ENCODE measurements around the gene INPP4A. TPM values are rescaled to one million over a fixed set of nuclear protein-coding genes. Genes with fewer than 3 reads are reported as not detected.
"Not testable (repeated sequence)": the region's sequence is repeated elsewhere in the genome, so short reads cannot be mapped to it uniquely, and the experiment has no call there.

INPP4A gene
- total and polyA plus RNA-seq, 3 experiments from 2014 or later: 41.0 to 61.4 (median 46.9) TPM

DNA sequence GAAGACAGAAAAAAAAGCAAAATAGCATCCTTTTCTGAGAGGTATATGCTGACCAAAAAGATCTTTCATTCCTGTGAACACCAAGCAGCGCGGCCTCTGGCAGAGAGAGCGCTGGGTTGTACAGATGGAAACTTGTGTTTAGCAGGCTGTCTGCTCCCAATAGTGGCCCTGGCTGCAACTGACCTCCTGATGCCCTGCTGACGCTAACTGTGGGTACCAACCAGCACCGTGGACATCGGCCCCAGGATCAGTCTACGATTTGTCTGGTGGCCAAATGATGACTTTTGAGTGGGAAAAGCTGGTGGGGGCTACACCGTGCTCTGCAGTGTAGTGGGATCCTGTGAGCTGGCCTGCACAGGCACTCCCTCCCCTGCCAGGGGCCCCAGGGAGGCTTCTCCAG is 147.9 kb downstream of the INPP4A start:
- Histone ChIP-seq H3K9me3 (ENCODE audit: low read length) (no peaks in the 10 kb centered on the region), H3K27me3 (ENCODE audit: insufficient read depth, low read length, poor library complexity, severe bottlenecking) (no peaks in the 10 kb centered on the region), H3K36me3 (ENCODE audit: insufficient read depth, low read length) (peaks cover 17% of the 10 kb centered on the region), H3K4me3 (ENCODE audit: low read length) (no peak overlapping the region), H3K4me1 (ENCODE audit: insufficient read depth, low read length) (no peaks in the 10 kb centered on the region), H3K27ac (ENCODE audit: low read depth, low read length) (no peak overlapping the region)
- ChIA-PET CTCF (interaction anchor here (1.2 kb wide), 1 partner anchor 9 kb away, joined by 6 read pairs; no protein-coding TSS in a partner anchor), POLR2A (no interaction called here)
- no peaks in the 10 kb centered on the region for H3K27me3 Mint-ChIP-seq
- H3K4me1 Mint-ChIP-seq: peaks cover 14 to 21% (median 16%) of the 10 kb centered on the region in 3 donors
- no peak overlapping the region for H3K27ac Mint-ChIP-seq
- no peak for DNase-seq
- H3K9me3 Mint-ChIP-seq: peaks cover 0 to 5% (median 2%) of the 10 kb centered on the region in 5 donors
- no peak overlapping the region for H3K4me3 Mint-ChIP-seq
- H3K36me3 Mint-ChIP-seq: peaks cover 15 to 82% (median 26%) of the 10 kb centered on the region in 3 donors

- H3K4me1 ChIP-seq (ENCODE audit: insufficient read depth, low read length); H3K27me3 Mint-ChIP-seq; H3K9me3 ChIP-seq (ENCODE audit: low read length); H3K4me3 Mint-ChIP-seq; DNase-seq; H3K9me3 Mint-ChIP-seq; CTCF ChIA-PET; H3K27ac ChIP-seq (ENCODE audit: low read depth, low read length); POLR2A ChIA-PET; H3K4me3 ChIP-seq (ENCODE audit: low read length); H3K27me3 ChIP-seq (ENCODE audit: insufficient read depth, low read length, poor library complexity, severe bottlenecking): not testable (repeated sequence)
- peaks cover 17 to 27% (median 18%) of the 10 kb centered on the region in 3 donors for H3K4me1 Mint-ChIP-seq
- H3K36me3 Mint-ChIP-seq: peaks cover 15 to 80% (median 24%) of the 10 kb centered on the region in 3 donors
- H3K36me3 ChIP-seq (ENCODE audit: insufficient read depth, low read length): peaks cover 17% of the 10 kb centered on the region
- peak overlapping the region in 2 of 8 donors; percentile 68 for H3K27ac Mint-ChIP-seq
Measured at GRCh38 chr2:98594665-98595064, 150.0 kb downstream of the INPP4A start.

- Histone ChIP-seq H3K36me3 (ENCODE audit: insufficient read depth, low read length) (peaks cover 17% of the 10 kb centered on the region), H3K27me3 (ENCODE audit: insufficient read depth, low read length, poor library complexity, severe bottlenecking) (no peaks in the 10 kb centered on the region), H3K27ac (ENCODE audit: low read depth, low read length) (no peak overlapping the region), H3K4me3 (ENCODE audit: low read length) (no peak overlapping the region), H3K9me3 (ENCODE audit: low read length) (no peaks in the 10 kb centered on the region), H3K4me1 (ENCODE audit: insufficient read depth, low read length) (no peaks in the 10 kb centered on the region)
- Mint-ChIP-seq H3K27ac (peak overlapping the region in 7 of 8 donors; percentile 5 to 83 (median 48)), H3K4me1 (peaks cover 14 to 22% (median 21%) of the 10 kb centered on the region in 3 donors), H3K27me3 (no peaks in the 10 kb centered on the region), H3K36me3 (peaks cover 4 to 75% (median 5%) of the 10 kb centered on the region in 3 donors), H3K4me3 (no peak overlapping the region), H3K9me3 (peaks cover 0 to 2% (median under 1%) of the 10 kb centered on the region in 5 donors)
- CTCF ChIA-PET: interaction anchor here (0.7 kb wide), 2 partner anchors 141 to 937 kb away, joined by 3 read pairs; no protein-coding TSS in a partner anchor
- no peak for DNase-seq
- POLR2A ChIA-PET: no interaction called here
Measured at GRCh38 chr2:98598781-98599428, 154.2 kb downstream of the INPP4A start.

DNA sequence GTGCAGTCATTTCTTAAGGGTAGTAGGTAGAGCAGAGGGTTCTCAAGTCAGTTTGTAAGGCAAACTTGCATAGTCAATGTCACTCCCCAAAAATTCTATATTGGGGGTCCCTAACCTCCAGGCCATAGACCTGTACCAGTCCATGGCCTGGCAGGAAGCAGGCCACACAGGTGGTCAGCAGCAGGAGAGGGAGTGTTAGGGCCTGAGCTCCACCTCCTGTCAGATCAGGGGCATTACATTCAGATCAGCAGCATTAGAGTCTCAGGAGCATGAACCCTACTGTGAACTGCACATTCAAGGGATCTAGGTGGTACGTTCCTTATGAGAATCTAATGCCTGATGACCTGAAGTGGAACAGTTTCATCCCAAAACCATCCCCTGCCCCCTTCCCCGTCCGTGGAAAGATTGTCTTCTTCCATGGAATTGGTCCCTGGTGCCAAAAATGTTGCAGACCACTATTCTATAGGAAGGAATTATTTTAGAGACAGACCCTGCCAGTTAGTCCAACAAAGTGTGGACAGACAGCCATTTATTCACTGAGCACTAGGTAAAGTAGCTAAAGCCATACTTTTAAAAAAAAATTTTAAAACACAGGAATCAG is 157.0 kb downstream of the INPP4A start:
- H3K4me1 Mint-ChIP-seq: peaks cover 30 to 41% (median 37%) of the 10 kb centered on the region in 3 donors
- Histone ChIP-seq H3K4me3 (ENCODE audit: low read length) (no peak overlapping the region), H3K9me3 (ENCODE audit: low read length) (no peaks in the 10 kb centered on the region), H3K36me3 (ENCODE audit: insufficient read depth, low read length) (peaks cover 17% of the 10 kb centered on the region), H3K27ac (ENCODE audit: low read depth, low read length) (no peak overlapping the region), H3K4me1 (ENCODE audit: insufficient read depth, low read length) (peaks cover 8% of the 10 kb centered on the region), H3K27me3 (ENCODE audit: insufficient read depth, low read length, poor library complexity, severe bottlenecking) (no peaks in the 10 kb centered on the region)
- DNase-seq: no peak
- H3K27me3 Mint-ChIP-seq: no peaks in the 10 kb centered on the region
- no peak overlapping the region for H3K4me3 Mint-ChIP-seq
- CTCF ChIA-PET: interaction anchor here (1.3 to 2.0 kb wide), 3 partner anchors 9 to 190 kb away, joined by 3 to 6 read pairs (median 4); no protein-coding TSS in a partner anchor
- POLR2A ChIA-PET: no interaction called here
- H3K36me3 Mint-ChIP-seq: peaks cover 0 to 70% (median 1%) of the 10 kb centered on the region in 3 donors
- no peaks in the 10 kb centered on the region for H3K9me3 Mint-ChIP-seq
- peak overlapping the region in 4 of 8 donors; percentile 29 to 78 (median 58) for H3K27ac Mint-ChIP-seq

DNA sequence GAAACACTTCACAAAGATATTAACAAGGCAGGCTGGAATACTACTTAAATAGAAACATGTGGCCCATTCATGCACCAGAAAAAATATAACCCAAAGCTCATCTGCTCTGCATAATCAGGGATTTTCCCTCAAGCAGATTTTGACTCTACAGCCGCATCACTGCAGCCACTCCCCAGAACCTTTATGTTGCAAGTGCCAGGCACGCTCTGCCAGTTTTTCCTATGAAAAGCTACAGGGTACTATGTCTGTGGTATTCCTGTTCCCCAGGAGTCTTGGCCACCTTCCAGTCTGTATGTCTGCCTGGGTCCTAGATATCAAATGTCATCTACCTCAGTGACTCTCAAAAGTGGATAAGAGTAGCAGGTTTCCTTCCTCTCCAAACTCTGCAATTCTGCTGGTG is 159.9 kb downstream of the INPP4A start:
- Histone ChIP-seq H3K36me3 (ENCODE audit: insufficient read depth, low read length) (peaks cover 11% of the 10 kb centered on the region), H3K27me3 (ENCODE audit: insufficient read depth, low read length, poor library complexity, severe bottlenecking) (no peaks in the 10 kb centered on the region), H3K27ac (ENCODE audit: low read depth, low read length) (no peak overlapping the region), H3K4me3 (ENCODE audit: low read length) (no peak overlapping the region), H3K4me1 (ENCODE audit: insufficient read depth, low read length) (peaks cover 25% of the 10 kb centered on the region), H3K9me3 (ENCODE audit: low read length) (no peaks in the 10 kb centered on the region)
- Mint-ChIP-seq H3K27me3 (no peaks in the 10 kb centered on the region), H3K36me3 (peaks cover 0 to 60% (median 1%) of the 10 kb centered on the region in 3 donors), H3K4me1 (peaks cover 41 to 45% (median 42%) of the 10 kb centered on the region in 3 donors), H3K27ac (peak overlapping the region; percentile 44 to 96 (median 92)), H3K4me3 (peak overlapping the region in 1 of 7 donors; percentile 94), H3K9me3 (no peaks in the 10 kb centered on the region)
- ChIA-PET CTCF (no interaction called here), POLR2A (interaction anchor here (0.9 kb wide), 1 partner anchor 537 kb away, joined by 3 read pairs; no protein-coding TSS in a partner anchor)
- no peak for DNase-seq

DNA sequence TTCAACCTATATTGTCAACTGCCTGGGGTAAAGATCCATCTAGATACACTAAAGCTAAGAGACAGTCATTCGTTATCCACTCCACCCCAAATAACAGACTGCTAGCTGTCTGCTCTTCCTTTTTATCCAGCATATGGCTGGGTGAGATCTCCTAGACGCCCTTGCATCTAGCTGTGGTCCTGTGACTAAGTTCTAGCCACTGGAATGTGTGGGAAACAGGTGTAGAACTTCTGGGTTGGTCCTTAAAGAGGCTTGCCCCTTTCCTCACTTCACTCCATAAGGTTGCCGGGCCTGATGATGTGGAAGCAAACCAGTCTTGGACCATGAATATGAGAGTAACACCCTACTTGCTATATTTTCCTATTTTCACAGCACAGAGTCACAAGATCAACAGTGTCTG is 160.4 kb downstream of the INPP4A start:
- ChIA-PET CTCF (no interaction called here), POLR2A (interaction anchor here (0.5 to 0.9 kb wide), 2 partner anchors 124 to 537 kb away, joined by 3 to 4 read pairs; no protein-coding TSS in a partner anchor)
- Mint-ChIP-seq H3K36me3 (peaks cover 0 to 56% (median 0%) of the 10 kb centered on the region in 3 donors), H3K4me3 (peak overlapping the region in 2 of 7 donors; percentile 28 to 94), H3K27ac (peak overlapping the region; percentile 59 to 96 (median 94)), H3K9me3 (no peaks in the 10 kb centered on the region), H3K27me3 (no peaks in the 10 kb centered on the region), H3K4me1 (peaks cover 46 to 50% (median 47%) of the 10 kb centered on the region in 3 donors)
- H3K27ac ChIP-seq (ENCODE audit: low read depth, low read length): no peak overlapping the region
- no peaks in the 10 kb centered on the region for H3K27me3 ChIP-seq (ENCODE audit: insufficient read depth, low read length, poor library complexity, severe bottlenecking)
- DNase-seq: no peak
- peaks cover 30% of the 10 kb centered on the region for H3K4me1 ChIP-seq (ENCODE audit: insufficient read depth, low read length)
- H3K9me3 ChIP-seq (ENCODE audit: low read length): no peaks in the 10 kb centered on the region
- H3K4me3 ChIP-seq (ENCODE audit: low read length): no peak overlapping the region
- peaks cover 7% of the 10 kb centered on the region for H3K36me3 ChIP-seq (ENCODE audit: insufficient read depth, low read length)

DNA sequence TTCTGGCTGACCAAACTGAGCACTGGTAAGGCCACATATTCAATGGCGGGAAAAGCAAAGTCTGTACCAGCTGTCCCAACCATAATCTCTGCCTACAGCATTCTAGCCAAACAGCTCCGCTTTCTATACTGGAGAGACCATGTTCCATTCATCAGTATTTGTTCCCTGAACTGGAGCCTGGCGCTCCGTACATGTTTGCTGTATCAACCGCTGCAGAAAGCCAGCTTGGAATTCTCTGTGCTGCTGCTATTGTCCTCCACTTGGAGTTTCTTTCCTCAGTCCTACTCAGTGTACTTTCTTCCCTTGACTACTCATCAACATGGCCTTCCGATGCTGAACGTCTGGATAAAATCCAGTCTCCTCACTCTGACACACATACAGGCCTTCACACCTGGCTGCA is 161.8 kb downstream of the INPP4A start:
- DNase-seq: no peak
- no peaks in the 10 kb centered on the region for H3K27me3 ChIP-seq (ENCODE audit: insufficient read depth, low read length, poor library complexity, severe bottlenecking)
- H3K27me3 Mint-ChIP-seq: no peaks in the 10 kb centered on the region
- peaks cover 59 to 64% (median 60%) of the 10 kb centered on the region in 3 donors for H3K4me1 Mint-ChIP-seq
- H3K9me3 ChIP-seq (ENCODE audit: low read length): no peaks in the 10 kb centered on the region
- H3K9me3 Mint-ChIP-seq: no peaks in the 10 kb centered on the region
- peak overlapping the region; percentile 89 to 98 (median 94) for H3K27ac Mint-ChIP-seq
- peaks cover 4% of the 10 kb centered on the region for H3K36me3 ChIP-seq (ENCODE audit: insufficient read depth, low read length)
- POLR2A ChIA-PET: interaction anchor here (1.2 kb wide), 1 partner anchor 160 kb away, joined by 3 read pairs; no protein-coding TSS in a partner anchor
- peaks cover 0 to 55% (median 4%) of the 10 kb centered on the region in 3 donors for H3K36me3 Mint-ChIP-seq
- no peak overlapping the region for H3K4me3 ChIP-seq (ENCODE audit: low read length)
- CTCF ChIA-PET: interaction anchor here (1.7 kb wide), 1 partner anchor 231 kb away, joined by 4 read pairs; no protein-coding TSS in a partner anchor
- H3K4me1 ChIP-seq (ENCODE audit: insufficient read depth, low read length): peaks cover 43% of the 10 kb centered on the region
- peak overlapping the region; percentile 1 to 94 (median 87) for H3K4me3 Mint-ChIP-seq
- no peak overlapping the region for H3K27ac ChIP-seq (ENCODE audit: low read depth, low read length)

Measured in CD8-positive, alpha-beta memory T cell (primary cell).